H9 (cell line): ENCODE results near the gene MGP. TPM values are rescaled to one million over a fixed set of nuclear protein-coding genes. Genes with fewer than 3 reads are reported as not detected.

Source experiments
- DNase-seq: peaks from one replicate; pipeline ENCODE4 v3.0.0-alpha.2; 2017
- H2AFZ ChIP-seq: one replicate; pipeline ENCODE4 v1.6.1; 2013; ENCODE audit warnings: mild to moderate bottlenecking, low read length, control low read depth, moderate library complexity
- H2AK5ac ChIP-seq: 2 replicates; pipeline ENCODE4 v1.6.1; 2013; ENCODE audit warnings: low read length, control low read depth, mixed read lengths; ENCODE audit not compliant: insufficient read length
- H2BK120ac ChIP-seq: one replicate; pipeline ENCODE4 v1.6.1; 2013; ENCODE audit warnings: low read depth, mild to moderate bottlenecking, low read length, control low read depth, inconsistent platforms; ENCODE audit not compliant: poor library complexity, severe bottlenecking
- H2BK12ac ChIP-seq: 2 replicates; pipeline ENCODE4 v1.6.1; 2013; ENCODE audit warnings: low read length, control low read depth, mixed read lengths, low read depth; ENCODE audit not compliant: insufficient read length
- H2BK15ac ChIP-seq: 2 replicates; pipeline ENCODE4 v1.6.1; 2013; ENCODE audit warnings: low read depth, low read length, control low read depth
- H2BK20ac ChIP-seq: one replicate; pipeline ENCODE4 v1.6.1; 2013; ENCODE audit warnings: low read depth, mild to moderate bottlenecking, low read length, control low read depth, inconsistent platforms; ENCODE audit not compliant: poor library complexity, severe bottlenecking
- H2BK5ac ChIP-seq: 2 replicates; pipeline ENCODE4 v1.6.1; 2013; ENCODE audit warnings: low read length, control low read depth, mixed read lengths; ENCODE audit not compliant: insufficient read length
- H3K14ac ChIP-seq: 2 replicates; pipeline ENCODE4 v1.6.1; 2013; ENCODE audit warnings: low read length, control low read depth; ENCODE audit not compliant: insufficient read depth
- H3K18ac ChIP-seq: 2 replicates; pipeline ENCODE4 v1.6.1; 2013; ENCODE audit warnings: low read depth, mild to moderate bottlenecking, mixed read lengths, low read length, control low read depth; ENCODE audit not compliant: insufficient read length
- H3K23ac ChIP-seq: 2 replicates; pipeline ENCODE4 v1.6.1; 2013; ENCODE audit warnings: low read length, control low read depth, mixed read lengths, low read depth; ENCODE audit not compliant: insufficient read length
- H3K23me2 ChIP-seq: 2 replicates; pipeline ENCODE4 v1.6.1; 2013; ENCODE audit warnings: low read depth, mild to moderate bottlenecking, mixed read lengths, low read length, control low read depth; ENCODE audit not compliant: insufficient read length, poor library complexity, severe bottlenecking
- H3K27ac ChIP-seq: 2 replicates; pipeline ENCODE4 v1.5.1; 2013; ENCODE audit warnings: low read length, control low read depth, mixed read lengths, low read depth; ENCODE audit not compliant: insufficient read length
- H3K27me3 ChIP-seq: 2 replicates; pipeline ENCODE4 v1.6.1; 2013; ENCODE audit warnings: low read length, control low read depth, inconsistent platforms; ENCODE audit not compliant: insufficient read depth
- H3K4ac ChIP-seq: 2 replicates; pipeline ENCODE4 v1.6.1; 2013; ENCODE audit warnings: low read depth, mild to moderate bottlenecking, control low read depth, inconsistent platforms, low read length, moderate library complexity
- H3K4me1 ChIP-seq: 2 replicates; pipeline ENCODE4 v1.6.1; 2013; ENCODE audit warnings: low read length, control low read depth, inconsistent platforms; ENCODE audit not compliant: insufficient read depth
- H3K4me2 ChIP-seq: 2 replicates; pipeline ENCODE4 v1.6.1; 2013; ENCODE audit warnings: low read length, control low read depth, mixed read lengths; ENCODE audit not compliant: insufficient read length, insufficient read depth
- H3K56ac ChIP-seq: 2 replicates; pipeline ENCODE4 v1.6.1; 2013; ENCODE audit warnings: low read depth, mild to moderate bottlenecking, mixed read lengths, low read length, control low read depth; ENCODE audit not compliant: insufficient read length
- H3K79me1 ChIP-seq: 2 replicates; pipeline ENCODE4 v1.6.1; 2013; ENCODE audit warnings: low read depth, mild to moderate bottlenecking, moderate library complexity, low read length, control low read depth, inconsistent platforms; ENCODE audit not compliant: insufficient read depth, poor library complexity, severe bottlenecking
- H3K79me2 ChIP-seq: 2 replicates; pipeline ENCODE4 v1.6.1; 2013; ENCODE audit warnings: low read length, control low read depth, inconsistent platforms; ENCODE audit not compliant: insufficient read depth
- H3K9ac ChIP-seq: 2 replicates; pipeline ENCODE4 v1.6.1; 2013; ENCODE audit warnings: low read length, control low read depth, mixed read lengths; ENCODE audit not compliant: insufficient read length; ENCODE audit errors: extremely low read depth
- H3K9me3 ChIP-seq: one replicate; pipeline ENCODE4 v1.6.1; 2013; ENCODE audit warnings: low read depth, low read length, inconsistent platforms; ENCODE audit not compliant: control insufficient read depth
- H3T11ph ChIP-seq: one replicate; pipeline ENCODE4 v1.6.1; 2013; ENCODE audit warnings: mild to moderate bottlenecking, low read length, control low read depth, inconsistent platforms
- H4K20me1 ChIP-seq: one replicate; pipeline ENCODE4 v1.6.1; 2013; ENCODE audit not compliant: control insufficient read depth, insufficient read length, insufficient read depth
- H4K5ac ChIP-seq: 2 replicates; pipeline ENCODE4 v1.6.1; 2013; ENCODE audit warnings: low read depth, mild to moderate bottlenecking, mixed read lengths, low read length, control low read depth; ENCODE audit not compliant: insufficient read length
- H4K8ac ChIP-seq: replicated peaks from 2 replicates; pipeline ENCODE4 v1.6.1; 2013; ENCODE audit warnings: low read length, control low read depth, mixed read lengths, low read depth; ENCODE audit not compliant: insufficient read length
- H4K91ac ChIP-seq: 2 replicates; pipeline ENCODE4 v1.6.1; 2013; ENCODE audit warnings: low read depth, mild to moderate bottlenecking, moderate library complexity, mixed read lengths, low read length, control low read depth; ENCODE audit not compliant: insufficient read length
- H3K27ac Mint-ChIP-seq, 3 experiments: 2 replicates in 2 of 3; 3 replicates in 1 of 3; pipeline ENCODE4 v1.8.0; 2020 to 2021; ENCODE audit warnings: mixed read lengths in 3 of 3, mild to moderate bottlenecking in 1 of 3, moderate library complexity in 1 of 3
- H3K27me3 Mint-ChIP-seq: 2 replicates; pipeline ENCODE4 v1.8.0; 2021; ENCODE audit warnings: low read depth, mild to moderate bottlenecking, moderate library complexity, mixed read lengths
- H3K36me3 Mint-ChIP-seq, 3 experiments: 2 replicates in 2 of 3; 3 replicates in 1 of 3; pipeline ENCODE4 v1.8.0; 2020 to 2021; ENCODE audit warnings: low read depth in 3 of 3, mixed read lengths in 3 of 3; ENCODE audit not compliant: insufficient read depth in 1 of 3
- H3K4me1 Mint-ChIP-seq, 2 experiments: 2 replicates each; pipeline ENCODE4 v1.8.0; 2020; ENCODE audit warnings: mixed read lengths in 2 of 2
- H3K4me3 Mint-ChIP-seq, 2 experiments: 2 replicates in 1 of 2; 3 replicates in 1 of 2; pipeline ENCODE4 v1.8.0; 2020 to 2021; ENCODE audit warnings: mild to moderate bottlenecking in 2 of 2, mixed read lengths in 2 of 2, moderate library complexity in 1 of 2
- H3K9me3 Mint-ChIP-seq, 2 experiments: 2 replicates in 1 of 2; 3 replicates in 1 of 2; pipeline ENCODE4 v1.8.0; 2020; ENCODE audit warnings: mild to moderate bottlenecking in 2 of 2, mixed read lengths in 2 of 2, moderate library complexity in 1 of 2
- CTCF ChIP-seq: fragments of 200-600 bp; sonication (generic); conservative IDR thresholded peaks from 3 replicates; pipeline ENCODE4 v1.8.0; 2021; ENCODE audit warnings: antibody characterized with exemption, mild to moderate bottlenecking
- WGBS: extraction: QIAGEN DNeasy Blood & Tissue Kit; methylation state at CpG from one replicate; pipeline ENCODE4 v1.1.7; 2013; ENCODE audit warnings: missing lambda C conversion rate, low lambda C conversion rate, mixed read lengths; ENCODE audit not compliant: insufficient read length; ENCODE audit errors: extremely low coverage; 5-methylcytosine and 5-hydroxymethylcytosine counted together
- total RNA-seq: library from RNA; stranded (reverse); gene quantifications from 2 replicates; pipeline ENCODE4 v1.2.1, GENCODE V29; 2021

MGP gene
- total RNA-seq, 1 experiment from 2014 or later = not detected

- no peaks in the 10 kb centered on the region for H3K4me1 Mint-ChIP-seq
- Histone ChIP-seq H3K23me2 (no peaks in the 10 kb centered on the region), H2BK15ac (no peak overlapping the region), H3T11ph (no peak overlapping the region), H2AFZ (no peak overlapping the region), H3K18ac (no peak overlapping the region), H3K79me1 (no peaks in the 10 kb centered on the region), H3K79me2 (no peaks in the 10 kb centered on the region), H4K5ac (no peak overlapping the region), H3K9me3 (no peaks in the 10 kb centered on the region), H2BK5ac (no peak overlapping the region), H2BK120ac (no peak overlapping the region), H4K8ac (no peak overlapping the region), H3K23ac (no peak overlapping the region), H2BK20ac (no peak overlapping the region), H3K56ac (no peak overlapping the region), H3K4ac (no peak overlapping the region), H3K9ac (no peak overlapping the region), H2BK12ac (no peak overlapping the region), H3K27me3 (no peaks in the 10 kb centered on the region), H3K4me1 (no peaks in the 10 kb centered on the region), H3K14ac (no peak overlapping the region), H3K27ac (no peak overlapping the region), H4K20me1 (no peaks in the 10 kb centered on the region), H4K91ac (no peak overlapping the region), H2AK5ac (no peak overlapping the region), H3K4me2 (no peak overlapping the region)
- no CpG with 5 or more reads among the region's 1 CpG for WGBS
- H3K27ac Mint-ChIP-seq = no peak overlapping the region
- no peak for DNase-seq
- no peaks in the 10 kb centered on the region for H3K9me3 Mint-ChIP-seq
- TF ChIP-seq CTCF = no peak
- H3K36me3 Mint-ChIP-seq = no peaks in the 10 kb centered on the region
- no peaks in the 10 kb centered on the region; the same call in 1 of the 2 replicates for H3K27me3 Mint-ChIP-seq
- no peak overlapping the region for H3K4me3 Mint-ChIP-seq
Observed at GRCh38 chr12:14878488-14878887, 7.2 kb downstream of the MGP start.
